CD14-positive monocyte (primary cell): ENCODE data around the gene SYNE2. TPM values are rescaled to one million over a fixed set of nuclear protein-coding genes. Genes with fewer than 3 reads are reported as not detected.

Experiments
- DNase-seq, 3 donors: peaks; one replicate each; pipeline ENCODE4 v3.0.0-alpha.2; 2011 to 2022
- H2AFZ ChIP-seq: 2 replicates; pipeline ENCODE4 v1.6.0; 2012; ENCODE audit warnings: mild to moderate bottlenecking, low read depth, low read length, inconsistent platforms; ENCODE audit not compliant: insufficient read depth, poor library complexity, severe bottlenecking
- H3K27ac ChIP-seq, 2 donors: 1 replicate in 1 of 2; 2 replicates in 1 of 2; pipeline ENCODE4 v1.5.1; 2012 to 2013; ENCODE audit warnings: low read length in 2 of 2, control low read depth in 1 of 2, inconsistent platforms in 1 of 2, low read depth in 1 of 2, mild to moderate bottlenecking in 1 of 2
- H3K27me3 ChIP-seq, 2 donors: one replicate each; pipeline versions ENCODE4 v1.6.0 to v1.6.1; 2011 to 2013; ENCODE audit warnings: low read length in 2 of 2; ENCODE audit not compliant: control insufficient read depth in 2 of 2, insufficient read depth in 2 of 2
- H3K36me3 ChIP-seq, 2 donors: replicated peaks in 1 of 2; 1 replicate in 1 of 2; 2 replicates in 1 of 2; pipeline versions ENCODE4 v1.5.1 to v1.6.1; 2012 to 2013; ENCODE audit warnings: low read length in 2 of 2, control low read depth in 1 of 2, inconsistent platforms in 1 of 2, mild to moderate bottlenecking in 1 of 2; ENCODE audit not compliant: insufficient read depth in 2 of 2, control insufficient read depth in 1 of 2
- H3K4me1 ChIP-seq, 2 donors: 1 replicate in 1 of 2; 2 replicates in 1 of 2; pipeline versions ENCODE4 v1.5.1 to v1.6.1; 2012 to 2013; ENCODE audit warnings: low read length in 2 of 2, control low read depth in 1 of 2, inconsistent platforms in 1 of 2, mild to moderate bottlenecking in 1 of 2, moderate library complexity in 1 of 2; ENCODE audit not compliant: insufficient read depth in 2 of 2, control insufficient read depth in 1 of 2
- H3K4me2 ChIP-seq: replicated peaks from 2 replicates; pipeline ENCODE3; 2012; ENCODE audit warnings: low read length, moderate library complexity, mild to moderate bottlenecking; ENCODE audit not compliant: poor library complexity, severe bottlenecking; ENCODE audit errors: extremely low read depth
- H3K4me3 ChIP-seq, 3 experiments: fragments of 200-600 bp in 1 of 3; sonication (generic) in 1 of 3; replicated peaks in 1 of 3; 1 replicate in 2 of 3; 2 replicates in 1 of 3; pipeline ENCODE4 v1.5.1; 2011 to 2013; ENCODE audit warnings: low read length in 3 of 3, mild to moderate bottlenecking in 3 of 3, control low read depth in 2 of 3, low read depth in 2 of 3, inconsistent platforms in 1 of 3, moderate library complexity in 1 of 3
- H3K79me2 ChIP-seq: 2 replicates; pipeline ENCODE4 v1.6.0; 2012; ENCODE audit warnings: mild to moderate bottlenecking, control low read depth, inconsistent platforms, low read length, moderate library complexity; ENCODE audit not compliant: insufficient read depth
- H3K9ac ChIP-seq: 2 replicates; pipeline ENCODE4 v1.6.0; 2017; ENCODE audit warnings: low read length, mild to moderate bottlenecking; ENCODE audit not compliant: insufficient read depth, poor library complexity, severe bottlenecking
- H3K9me3 ChIP-seq, 2 donors: replicated peaks in 1 of 2; 1 replicate in 1 of 2; 2 replicates in 1 of 2; pipeline versions ENCODE4 v1.5.1 to v1.6.1; 2012 to 2013; ENCODE audit warnings: low read length in 2 of 2, control low read depth in 1 of 2; ENCODE audit not compliant: control insufficient read depth in 1 of 2, insufficient read depth in 1 of 2
- H4K20me1 ChIP-seq: 2 replicates; pipeline ENCODE4 v1.6.0; 2012; ENCODE audit warnings: mild to moderate bottlenecking, low read length, control low read depth, moderate library complexity; ENCODE audit not compliant: insufficient read depth
- H3K27ac Mint-ChIP-seq, 7 donors: one replicate each; pipeline ENCODE4 v1.8.0; 2020; ENCODE audit warnings: mild to moderate bottlenecking in 7 of 7, mixed read lengths in 7 of 7, moderate library complexity in 6 of 7, inconsistent platforms in 2 of 7
- H3K27me3 Mint-ChIP-seq, 3 donors: one replicate each; pipeline ENCODE4 v1.8.0; 2021 to 2022; ENCODE audit warnings: low read depth in 3 of 3, mild to moderate bottlenecking in 3 of 3, mixed read lengths in 3 of 3, moderate library complexity in 3 of 3, inconsistent platforms in 1 of 3
- H3K36me3 Mint-ChIP-seq, 2 donors: one replicate each; pipeline ENCODE4 v1.8.0; 2020; ENCODE audit warnings: mixed read lengths in 2 of 2, inconsistent platforms in 1 of 2, mild to moderate bottlenecking in 1 of 2
- H3K4me1 Mint-ChIP-seq: one replicate; pipeline ENCODE4 v1.8.0; 2020; ENCODE audit warnings: mild to moderate bottlenecking, mixed read lengths
- H3K4me3 Mint-ChIP-seq, 2 donors: one replicate each; pipeline ENCODE4 v1.8.0; 2020; ENCODE audit warnings: mild to moderate bottlenecking in 2 of 2, mixed read lengths in 2 of 2, moderate library complexity in 1 of 2
- H3K9me3 Mint-ChIP-seq, 7 donors: one replicate each; pipeline ENCODE4 v1.8.0; 2020 to 2022; ENCODE audit warnings: mixed read lengths in 7 of 7, mild to moderate bottlenecking in 6 of 7, moderate library complexity in 6 of 7, inconsistent platforms in 2 of 7
- WGBS: methylation state at CpG from one replicate; pipeline ENCODE4 v1.1.5; 2013; ENCODE audit warnings: missing lambda C conversion rate; ENCODE audit not compliant: insufficient coverage; 5-methylcytosine and 5-hydroxymethylcytosine counted together
- intact Hi-C, 2 donors: fragments of 100-400 bp; cut with micrococcal nuclease; formaldehyde crosslinking; loops; one replicate each; pipeline versions ENCODE4 v1.15.0 to v1.15.1; 2023
- polyA plus RNA-seq, 3 donors: library from polyadenylated mRNA; depleted of rRNA in 1 of 3; unstranded in 2 of 3; stranded (reverse) in 1 of 3; fragments of 300-500 nt in 2 of 3; fragments of >200 nt in 1 of 3; fragmentation: Illumina TruSeq in 2 of 3; gene quantifications; 1 replicate in 2 of 3; 2 replicates in 1 of 3; pipeline ENCODE4 v1.2.3, GENCODE V29; 2012 to 2021
- TF ChIP-seq, protein P1 (sequence below): fragments of 200-600 bp; IDR thresholded peaks from one replicate; pipeline ENCODE4 v1.8.0; 2022; ENCODE audit warnings: antibody characterized with exemption, mild to moderate bottlenecking

SYNE2 gene
- polyA plus RNA-seq, 3 donors = 0.06 to 0.46 (median 0.44) TPM

DNA sequence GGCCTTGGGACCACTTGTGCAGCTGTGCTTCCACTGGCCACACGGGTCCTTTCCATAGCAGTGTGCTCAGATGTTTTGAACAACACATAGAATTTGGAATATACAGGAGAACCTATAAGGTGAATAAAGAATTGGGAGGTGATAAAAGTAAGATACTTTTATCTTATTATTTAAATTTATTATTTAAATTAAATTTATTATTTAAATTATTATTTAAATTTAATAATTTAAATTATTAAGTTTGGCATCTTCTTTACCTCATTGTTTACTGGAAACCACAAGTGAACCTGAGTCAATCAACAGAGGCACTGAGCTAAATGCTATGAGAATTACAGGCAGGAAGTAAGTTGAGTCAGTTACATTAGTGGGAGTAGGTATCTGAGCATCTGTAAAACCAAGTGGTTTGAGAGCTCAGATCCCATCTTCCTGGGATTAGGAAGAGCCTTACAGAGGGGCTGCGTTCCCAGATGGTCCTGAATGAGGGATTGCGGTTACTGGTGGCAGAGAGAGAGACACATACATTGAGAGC lies 338.2 kb downstream of the SYNE2 start:
- Histone ChIP-seq H3K79me2 (no peaks in the 10 kb centered on the region), H3K4me1 (no peaks in the 10 kb centered on the region), H3K9me3 (no peaks in the 10 kb centered on the region), H2AFZ (no peak overlapping the region), H3K9ac (no peak overlapping the region), H3K27ac (no peak overlapping the region), H4K20me1 (no peaks in the 10 kb centered on the region), H3K36me3 (no peaks in the 10 kb centered on the region), H3K27me3 (no peaks in the 10 kb centered on the region), H3K4me2 (no peak overlapping the region), H3K4me3 (no peak overlapping the region)
- WGBS = 86% methylated on average over 2 of the region's 3 CpGs
- intact Hi-C loops = no loop called here
- peaks cover 0 to 3% (median 1%) of the 10 kb centered on the region in 3 donors for H3K27me3 Mint-ChIP-seq
- H3K27ac Mint-ChIP-seq = no peak overlapping the region
- H3K9me3 Mint-ChIP-seq = no peaks in the 10 kb centered on the region
- no peak overlapping the region for H3K4me3 Mint-ChIP-seq
- TF ChIP-seq, protein P1, sequence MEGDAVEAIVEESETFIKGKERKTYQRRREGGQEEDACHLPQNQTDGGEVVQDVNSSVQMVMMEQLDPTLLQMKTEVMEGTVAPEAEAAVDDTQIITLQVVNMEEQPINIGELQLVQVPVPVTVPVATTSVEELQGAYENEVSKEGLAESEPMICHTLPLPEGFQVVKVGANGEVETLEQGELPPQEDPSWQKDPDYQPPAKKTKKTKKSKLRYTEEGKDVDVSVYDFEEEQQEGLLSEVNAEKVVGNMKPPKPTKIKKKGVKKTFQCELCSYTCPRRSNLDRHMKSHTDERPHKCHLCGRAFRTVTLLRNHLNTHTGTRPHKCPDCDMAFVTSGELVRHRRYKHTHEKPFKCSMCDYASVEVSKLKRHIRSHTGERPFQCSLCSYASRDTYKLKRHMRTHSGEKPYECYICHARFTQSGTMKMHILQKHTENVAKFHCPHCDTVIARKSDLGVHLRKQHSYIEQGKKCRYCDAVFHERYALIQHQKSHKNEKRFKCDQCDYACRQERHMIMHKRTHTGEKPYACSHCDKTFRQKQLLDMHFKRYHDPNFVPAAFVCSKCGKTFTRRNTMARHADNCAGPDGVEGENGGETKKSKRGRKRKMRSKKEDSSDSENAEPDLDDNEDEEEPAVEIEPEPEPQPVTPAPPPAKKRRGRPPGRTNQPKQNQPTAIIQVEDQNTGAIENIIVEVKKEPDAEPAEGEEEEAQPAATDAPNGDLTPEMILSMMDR = no peak
- DNase-seq = no peak
- no peaks in the 10 kb centered on the region for H3K36me3 Mint-ChIP-seq
- no peaks in the 10 kb centered on the region for H3K4me1 Mint-ChIP-seq

DNA sequence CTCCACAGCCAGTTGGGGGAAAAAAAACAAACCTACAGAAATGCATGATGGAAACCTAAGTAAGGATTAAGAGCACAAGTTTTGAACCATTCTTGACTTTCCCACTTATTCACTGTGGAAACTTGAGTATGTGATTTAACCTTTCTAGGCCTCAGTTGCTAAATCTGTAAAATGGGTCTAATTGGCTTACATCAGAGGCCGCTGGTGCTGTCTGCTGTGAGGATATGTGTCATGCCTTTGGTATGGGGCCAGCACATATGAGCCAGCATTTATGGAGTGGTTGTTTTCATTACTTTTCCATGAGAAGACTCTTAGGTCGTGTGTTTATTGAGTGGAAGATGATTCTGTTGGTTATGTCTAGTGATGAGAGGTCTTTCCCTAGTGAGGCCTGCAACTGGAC lies 339.0 kb downstream of the SYNE2 start:
- H3K79me2 ChIP-seq = no peaks in the 10 kb centered on the region
- H4K20me1 ChIP-seq = no peaks in the 10 kb centered on the region
- H3K9me3 ChIP-seq = no peaks in the 10 kb centered on the region
- Mint-ChIP-seq H3K36me3 (no peaks in the 10 kb centered on the region), H3K4me3 (no peak overlapping the region), H3K9me3 (no peaks in the 10 kb centered on the region), H3K27ac (no peak overlapping the region), H3K4me1 (peaks cover 3% of the 10 kb centered on the region), H3K27me3 (peaks cover 1 to 3% (median 3%) of the 10 kb centered on the region in 3 donors)
- H3K4me2 ChIP-seq = no peak overlapping the region
- no peak overlapping the region for H3K9ac ChIP-seq
- H3K36me3 ChIP-seq = no peaks in the 10 kb centered on the region
- H3K27ac ChIP-seq = no peak overlapping the region
- no peak for DNase-seq
- peaks cover 0 to 3% of the 10 kb centered on the region in 2 donors for H3K27me3 ChIP-seq
- H3K4me3 ChIP-seq = no peak overlapping the region
- no peaks in the 10 kb centered on the region for H3K4me1 ChIP-seq
- TF ChIP-seq, protein P1 = no peak
- intact Hi-C loops = no loop called here
- H2AFZ ChIP-seq = no peak overlapping the region
- 52% methylated on average over 2 of the region's 2 CpGs for whole genome bisulfite sequencing
